ENCODE results near the gene BPIFA3.

Gene BPIFA3

DNA sequence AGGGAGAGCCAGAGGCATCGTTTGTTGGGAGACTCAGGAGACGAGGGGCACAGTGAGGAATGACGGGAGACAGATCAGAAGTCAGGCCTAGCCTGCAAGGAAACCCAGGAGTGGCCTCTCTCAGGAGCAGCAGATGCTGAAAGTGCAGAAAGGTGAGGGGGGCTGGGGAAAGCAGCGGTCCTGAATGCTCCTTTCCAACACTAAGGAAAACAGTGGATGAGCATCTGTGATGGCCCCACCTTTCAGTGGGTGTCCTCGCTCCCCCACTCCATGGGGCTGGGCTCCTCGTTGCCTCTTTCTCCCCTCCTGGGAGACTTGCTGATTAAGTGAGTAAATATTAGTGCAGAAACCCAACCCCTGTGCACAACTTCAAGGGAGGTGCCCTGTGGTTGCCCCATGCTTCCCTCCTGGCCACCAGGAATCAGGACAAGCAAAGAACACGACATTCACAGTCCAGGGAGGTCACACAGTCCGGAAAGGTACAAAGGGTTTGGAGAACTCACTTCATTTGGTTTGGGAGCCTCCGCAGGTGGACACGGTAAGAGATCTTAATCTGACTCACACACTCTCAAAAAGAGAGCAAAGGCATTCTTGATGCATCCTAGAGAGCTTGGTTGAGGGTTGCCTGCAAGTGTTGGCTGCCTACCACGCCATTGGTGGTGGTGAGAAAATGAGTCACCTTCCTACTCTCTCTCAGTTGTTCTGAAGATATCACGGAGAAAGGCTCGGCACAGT lies 56.1 kb downstream of the BPIFA3 start:
- no peaks in the 10 kb centered on the region for H3K36me3 ChIP-seq (ENCODE audit: control insufficient read depth, insufficient read depth, low read length)
- no peak overlapping the region for H3K4me3 ChIP-seq (ENCODE audit: low read length)
- no peaks in the 10 kb centered on the region for H3K27me3 ChIP-seq (ENCODE audit: control insufficient read depth, insufficient read depth, low read length)
- H3K9ac ChIP-seq (ENCODE audit: low read length) = peak overlapping the region; percentile 20
- no peaks in the 10 kb centered on the region for H3K9me3 ChIP-seq (ENCODE audit: control insufficient read depth, low read length)
- peaks cover 53% of the 10 kb centered on the region for H3K4me1 ChIP-seq (ENCODE audit: control insufficient read depth, insufficient read depth, low read length)

DNA sequence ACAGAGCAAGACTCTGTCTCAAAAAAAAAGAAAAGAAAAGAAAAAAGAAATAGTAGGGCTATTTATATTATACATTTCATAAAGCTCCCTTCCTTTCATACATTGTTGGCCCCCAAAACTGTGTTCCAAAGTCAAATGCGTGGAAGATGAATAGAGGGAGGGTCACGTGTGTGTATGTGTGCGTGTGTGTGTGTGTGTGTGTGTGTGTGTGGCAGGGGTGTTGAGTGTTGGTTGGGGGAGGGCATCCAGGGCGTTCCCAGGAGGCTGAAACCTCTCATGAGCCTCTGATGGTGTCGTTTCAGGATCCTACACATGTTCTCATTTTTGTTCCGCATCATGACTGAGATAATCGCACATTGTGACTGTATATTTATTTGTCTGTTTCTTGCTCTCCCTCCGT lies 58.1 kb downstream of the BPIFA3 start:
- Histone ChIP-seq H3K4me1 (ENCODE audit: control insufficient read depth, insufficient read depth, low read length) (peaks cover 59% of the 10 kb centered on the region), H3K36me3 (ENCODE audit: control insufficient read depth, insufficient read depth, low read length) (no peaks in the 10 kb centered on the region), H3K4me3 (ENCODE audit: low read length) (no peak overlapping the region)

DNA sequence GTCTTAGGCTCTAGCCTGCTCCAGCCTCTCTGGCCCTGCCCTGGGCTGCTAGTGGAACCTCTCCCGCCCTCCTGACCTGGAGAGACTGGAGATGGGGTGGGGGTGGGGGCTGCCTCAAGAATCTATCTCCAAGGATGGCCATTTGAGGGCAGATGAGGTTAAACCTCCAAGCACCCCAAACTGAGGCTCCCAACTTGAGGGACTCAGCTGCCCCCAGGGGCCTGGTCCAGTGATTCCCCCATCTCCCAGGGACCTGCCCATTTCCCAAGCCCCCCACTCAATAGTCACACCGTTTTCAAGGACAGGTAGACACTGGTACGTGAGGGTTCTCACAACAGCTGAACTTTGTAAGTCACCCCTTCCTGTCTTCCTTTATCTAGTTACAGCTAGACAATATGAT lies 58.7 kb downstream of the BPIFA3 start:
- H3K4me3 ChIP-seq (ENCODE audit: low read length) = no peak overlapping the region
- H3K9ac ChIP-seq (ENCODE audit: low read length) = no peak overlapping the region
- H3K36me3 ChIP-seq (ENCODE audit: control insufficient read depth, insufficient read depth, low read length) = no peaks in the 10 kb centered on the region
- H3K9me3 ChIP-seq (ENCODE audit: control insufficient read depth, low read length) = no peaks in the 10 kb centered on the region
- peaks cover 64% of the 10 kb centered on the region for H3K4me1 ChIP-seq (ENCODE audit: control insufficient read depth, insufficient read depth, low read length)
- H3K27me3 ChIP-seq (ENCODE audit: control insufficient read depth, insufficient read depth, low read length) = no peaks in the 10 kb centered on the region

More for the DNA sequence above, 58.1 kb downstream of the BPIFA3 start:
- Histone ChIP-seq H3K9ac (ENCODE audit: low read length) (no peak overlapping the region), H3K27me3 (ENCODE audit: control insufficient read depth, insufficient read depth, low read length) (no peaks in the 10 kb centered on the region), H3K9me3 (ENCODE audit: control insufficient read depth, low read length) (no peaks in the 10 kb centered on the region)

DNA sequence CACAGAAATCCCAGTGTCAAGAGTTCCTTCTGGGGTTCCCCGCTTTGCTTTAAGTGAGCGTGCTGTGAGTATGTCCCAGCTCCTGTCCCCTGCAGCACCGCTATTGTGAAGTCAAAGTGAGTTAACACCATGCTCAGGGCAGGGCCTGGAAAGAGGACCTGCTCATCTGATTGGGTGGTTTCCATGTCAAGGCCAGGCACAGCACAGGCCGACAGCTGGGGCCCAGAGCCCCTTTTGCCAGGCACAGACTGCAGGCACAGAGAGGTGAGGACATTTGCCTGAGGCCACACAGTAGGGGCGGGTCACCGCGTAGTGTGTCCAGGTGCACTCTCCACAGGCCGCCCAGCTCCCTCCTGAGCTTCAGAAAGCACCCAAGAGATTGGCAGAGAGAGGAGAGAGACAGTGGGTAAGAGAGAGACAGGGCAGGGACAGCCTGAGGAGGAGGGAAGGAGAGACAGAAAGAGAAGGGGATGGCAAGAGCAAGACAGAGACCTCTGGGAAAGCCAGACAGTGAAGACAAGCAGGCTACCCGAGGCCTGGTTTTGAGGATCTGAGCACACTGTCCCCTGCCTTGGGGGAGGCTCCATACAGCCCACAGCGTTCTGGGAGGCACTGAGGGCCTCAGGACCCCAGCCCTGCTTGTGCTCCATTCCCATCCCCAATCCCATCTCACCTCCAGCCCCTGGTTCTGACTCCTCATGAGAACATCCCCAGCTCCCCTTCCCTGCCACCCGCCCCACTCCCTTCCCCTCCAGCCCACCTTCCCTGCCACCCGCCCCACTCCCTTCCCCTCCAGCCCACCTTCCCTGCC lies 59.4 kb downstream of the BPIFA3 start:
- no peaks in the 10 kb centered on the region for H3K36me3 ChIP-seq (ENCODE audit: control insufficient read depth, insufficient read depth, low read length)
- H3K9ac ChIP-seq (ENCODE audit: low read length) = peak overlapping the region; percentile 29
- no peak overlapping the region for H3K4me3 ChIP-seq (ENCODE audit: low read length)
- H3K9me3 ChIP-seq (ENCODE audit: control insufficient read depth, low read length) = no peaks in the 10 kb centered on the region
- H3K27me3 ChIP-seq (ENCODE audit: control insufficient read depth, insufficient read depth, low read length) = no peaks in the 10 kb centered on the region
- peaks cover 65% of the 10 kb centered on the region for H3K4me1 ChIP-seq (ENCODE audit: control insufficient read depth, insufficient read depth, low read length)

All from mucosa of stomach (tissue), 1 donor.